ENCODE results near the gene CDK5.

- TF ChIP-seq POLR2A (IDR thresholded peaks at IDR 0.05; ENCODE audit: low read depth, low read length) (no peak), TAF1 (IDR thresholded peaks at IDR 0.05; ENCODE audit: low read depth, low read length) (no peak), POLR2AphosphoS5 (IDR thresholded peaks at IDR 0.05; ENCODE audit: low read depth, low read length) (no peak), PAX5 (IDR thresholded peaks at IDR 0.05; ENCODE audit: insufficient read depth, low read length, severe bottlenecking) (no peak)
These were observed 2.4 kb upstream of the CDK5 start for GRCh38 chr7:151060113-151060415.
